Stimulated activated CD4-positive, alpha-beta T cell treated with anti-CD3 and anti-CD28 coated beads, Interleukin-4, amount 100 ng/mL, for 48 hours (primary cell): ENCODE data around the gene SPTBN4.
"Not testable (repeated sequence)": the region's sequence is repeated elsewhere in the genome, so short reads cannot be mapped to it uniquely, and the experiment has no call there.

Source experiments
- DNase-seq, 2 donors: peaks; one replicate each; pipeline ENCODE4 v3.0.0-alpha.2; 2020; ENCODE audit warnings: low read depth in 2 of 2

The SPTBN4 gene

GRCh38 chr19:40441719-40442253 lies 25.0 kb upstream of the SPTBN4 start:
- DNase-seq, result no peak

- no peak for DNase-seq
Observed at GRCh38 chr19:40442328-40443130, 24.3 kb upstream of the SPTBN4 start.

GRCh38 chr19:40443131-40443999 lies 23.4 kb upstream of the SPTBN4 start:
- peak; percentile 95 to 99 for DNase-seq

- peak; percentile 95 to 97 for DNase-seq
Observed at GRCh38 chr19:40444000-40444824, 22.6 kb upstream of the SPTBN4 start, which contains the start of gene SERTAD3. Gene SERTAD3, minus strand, starts transcription at chr19:40444335. Its CDS starts 2,255 bp downstream, at chr19:40442080.

- DNase-seq, result no peak
Observed at GRCh38 chr19:40444825-40445312, 21.9 kb upstream of the SPTBN4 start.

GRCh38 chr19:40445780-40446262 lies 21.0 kb upstream of the SPTBN4 start:
- DNase-seq, result no peak

DNA sequence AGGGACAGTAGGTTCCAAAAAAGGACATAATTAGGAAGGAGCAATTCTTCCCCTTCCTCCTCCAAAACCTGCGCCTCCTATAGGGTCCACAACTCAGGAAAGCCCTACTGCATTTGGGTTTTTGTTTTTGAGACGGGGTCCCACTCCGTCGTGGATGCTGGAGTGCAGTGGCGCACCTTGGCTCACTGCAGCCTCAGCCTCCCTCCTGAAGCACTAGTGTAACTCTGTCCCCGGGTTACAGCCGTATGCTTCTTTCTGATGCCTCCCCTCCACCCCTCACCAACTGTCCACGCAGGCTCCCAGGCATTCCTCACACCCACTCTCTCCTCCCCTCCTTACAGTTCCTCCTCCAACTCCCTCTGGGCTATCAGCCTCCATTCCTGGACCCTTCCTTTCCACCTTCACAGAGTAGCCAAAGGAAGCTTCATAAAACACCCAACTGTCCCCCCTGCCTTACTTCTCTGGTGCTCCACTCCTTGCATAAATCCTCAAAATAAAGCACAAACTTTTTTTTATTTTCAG lies 20.5 kb upstream of the SPTBN4 start:
- DNase-seq, result no peak

GRCh38 chr19:40449506-40449905 lies 17.3 kb upstream of the SPTBN4 start:
- no peak for DNase-seq

DNA sequence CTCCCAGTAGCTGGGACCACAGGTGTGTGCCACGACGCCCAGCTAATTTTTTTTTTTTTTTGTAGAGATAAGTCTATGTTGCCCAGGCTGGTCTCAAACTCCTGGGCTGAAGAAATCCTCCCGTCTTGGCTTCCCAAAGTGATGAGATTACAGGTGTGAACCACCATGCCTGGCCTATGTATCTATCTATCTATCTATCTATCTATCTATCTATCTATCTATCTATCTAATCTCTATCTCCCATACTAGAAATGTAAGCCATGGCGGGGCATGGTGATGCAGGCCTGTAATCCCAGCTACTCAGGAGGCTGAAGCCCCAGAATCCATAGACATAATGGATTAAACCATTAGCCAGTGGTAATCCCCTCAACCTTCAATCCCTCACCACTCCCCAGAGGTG lies 16.1 kb upstream of the SPTBN4 start:
- DNase-seq, result no peak

GRCh38 chr19:40452016-40452415 lies 14.8 kb upstream of the SPTBN4 start:
- DNase-seq, result no peak

DNA sequence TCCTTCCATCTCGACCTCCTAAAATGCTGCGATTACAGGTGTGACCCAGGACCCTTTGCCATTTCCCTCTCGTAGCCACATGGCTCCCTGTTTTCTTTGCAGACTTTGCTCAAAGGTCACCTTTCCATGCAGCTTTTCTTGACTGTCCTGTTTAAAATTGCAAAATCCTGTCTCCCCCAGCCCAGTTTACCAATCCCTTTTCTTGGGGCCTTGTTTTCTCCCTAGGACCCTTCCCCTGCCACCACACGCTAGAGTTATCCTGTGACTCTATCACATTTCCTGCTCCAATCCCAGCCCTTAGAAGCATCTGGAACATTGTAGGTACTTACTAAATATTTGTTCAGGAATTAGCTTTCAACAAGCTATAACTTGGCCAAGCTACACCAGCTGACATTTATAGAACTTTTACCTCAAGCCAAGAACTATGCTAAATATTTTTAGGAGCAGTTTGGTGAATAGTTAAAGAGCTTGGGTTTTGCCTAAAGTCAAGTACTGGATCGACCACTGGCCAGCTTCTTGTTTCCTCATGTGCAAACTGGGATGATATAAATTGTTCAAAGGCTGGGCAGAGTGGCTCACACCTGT lies 13.6 kb upstream of the SPTBN4 start:
- no peak for DNase-seq

DNA sequence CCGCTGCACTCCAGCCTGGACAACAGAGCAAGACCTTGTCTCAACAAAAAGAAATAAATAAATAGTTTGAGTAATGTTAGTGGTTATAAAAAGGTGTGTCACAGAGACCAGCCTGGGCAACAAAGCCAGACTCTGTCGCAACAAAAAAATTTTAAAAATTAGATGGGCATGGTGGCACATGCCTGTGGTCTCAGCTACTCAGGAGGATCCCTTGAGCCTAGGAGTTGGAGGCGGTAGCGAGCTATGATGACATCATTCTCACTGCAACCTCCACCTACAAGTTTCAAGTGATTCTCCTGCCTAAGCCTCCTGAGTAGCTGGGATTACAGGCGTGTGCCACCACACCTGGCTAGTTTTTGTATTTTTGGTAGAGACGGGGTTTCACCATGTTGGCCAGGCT lies 12.9 kb upstream of the SPTBN4 start:
- DNase-seq, result not testable (repeated sequence)

GRCh38 chr19:40457048-40457447 lies 9.8 kb upstream of the SPTBN4 start:
- no peak for DNase-seq

DNA sequence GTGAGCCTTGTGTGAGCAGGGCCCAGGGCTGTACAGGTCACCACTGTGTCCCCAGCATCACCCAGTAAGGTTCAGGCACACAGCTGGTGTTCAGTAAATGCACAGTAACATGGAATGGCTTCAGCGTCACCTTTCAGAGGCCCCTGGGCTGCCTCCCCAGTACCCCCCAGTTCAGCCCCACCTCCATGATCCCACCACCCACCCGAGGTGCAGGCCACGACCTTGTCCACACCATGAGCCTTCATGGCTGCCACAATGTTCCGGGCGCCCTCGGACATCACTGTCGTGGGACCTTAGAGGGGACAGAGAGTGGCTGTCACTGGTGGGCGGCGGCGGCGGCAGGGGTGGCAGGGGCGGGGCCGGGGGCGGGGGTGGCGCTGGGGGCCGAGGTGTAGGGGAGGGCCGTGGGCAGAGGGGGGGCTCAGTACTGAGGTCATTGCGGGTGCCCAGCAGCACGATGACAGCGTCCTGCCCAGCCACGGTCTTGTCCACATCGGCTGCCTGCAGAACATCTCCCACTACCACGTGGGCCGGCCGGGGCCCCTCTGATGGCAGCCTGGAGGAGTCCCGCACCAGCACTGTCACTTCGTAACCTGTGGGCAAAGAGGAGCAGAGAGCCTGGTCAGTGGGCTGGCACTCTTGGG lies 8.7 kb upstream of the SPTBN4 start:
- no peak for DNase-seq

GRCh38 chr19:40458597-40458974 lies 8.2 kb upstream of the SPTBN4 start:
- DNase-seq, result no peak

DNA sequence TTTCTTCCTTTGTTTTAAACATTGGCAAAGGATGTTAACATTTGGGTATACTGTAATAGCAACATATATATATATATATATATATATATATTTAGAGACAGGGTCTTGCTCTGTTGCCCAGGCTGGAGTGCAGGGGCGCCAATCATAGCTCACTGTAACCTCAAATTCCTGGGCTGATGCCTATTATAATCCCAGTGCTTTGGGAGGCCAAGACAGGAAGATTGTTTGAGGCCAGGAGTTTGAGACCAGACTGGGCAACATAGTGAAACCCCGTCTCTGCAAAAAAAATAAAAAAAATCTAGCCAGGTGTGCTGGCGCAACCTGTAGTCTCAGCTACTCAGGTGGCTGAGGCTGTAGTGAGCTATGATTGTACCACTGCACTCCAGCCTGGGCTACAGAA lies 6.6 kb upstream of the SPTBN4 start:
- no peak for DNase-seq

GRCh38 chr19:40461669-40462221 lies 5.1 kb upstream of the SPTBN4 start:
- DNase-seq, result no peak

DNA sequence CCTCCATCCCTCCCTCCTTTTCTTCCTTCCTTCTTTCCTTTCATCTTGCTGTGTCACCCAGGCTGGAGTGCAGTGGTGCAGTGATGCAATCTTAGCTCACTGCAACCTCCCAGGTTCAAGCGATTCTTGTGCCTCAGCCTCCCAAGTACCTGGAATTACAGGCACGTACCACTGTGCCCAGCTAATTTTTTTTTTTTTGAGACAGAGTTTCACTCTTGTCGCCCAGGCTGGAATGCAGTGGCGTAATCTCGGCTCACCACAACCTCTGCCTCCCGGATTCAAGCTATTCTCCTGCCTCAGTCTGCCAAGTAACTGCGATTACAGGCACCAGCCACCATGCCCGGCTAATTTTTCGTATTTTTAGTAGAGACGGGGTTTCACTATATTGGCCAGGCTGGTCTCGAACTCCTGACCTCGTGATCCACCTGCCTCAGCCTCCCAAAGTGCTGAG lies 3.2 kb upstream of the SPTBN4 start:
- DNase-seq, result not testable (repeated sequence)
